Glutamatergic neuron (in vitro differentiated cells): Measurements from ENCODE around the gene MYORG. TPM values are rescaled to one million over a fixed set of nuclear protein-coding genes. Genes with fewer than 3 reads are reported as not detected.
A peak's percentile ranks its signal among the peaks of the same experiment; 100 is the strongest.

ENCODE experiments used
- DNase-seq: peaks from one replicate; pipeline ENCODE4 v3.0.0; 2022
- H3K27ac Mint-ChIP-seq: one replicate; pipeline ENCODE4 v1.8.0; 2020; ENCODE audit warnings: mild to moderate bottlenecking, mixed read lengths, inconsistent platforms; ENCODE audit not compliant: unreplicated experiment
- H3K27me3 Mint-ChIP-seq: one replicate; pipeline ENCODE4 v1.8.0; 2020; ENCODE audit warnings: mild to moderate bottlenecking, moderate library complexity, mixed read lengths, inconsistent platforms; ENCODE audit not compliant: unreplicated experiment
- H3K36me3 Mint-ChIP-seq: one replicate; pipeline ENCODE4 v1.8.0; 2020; ENCODE audit warnings: mild to moderate bottlenecking, mixed read lengths, inconsistent platforms; ENCODE audit not compliant: unreplicated experiment
- H3K4me1 Mint-ChIP-seq: one replicate; pipeline ENCODE4 v1.8.0; 2020; ENCODE audit warnings: mild to moderate bottlenecking, low read depth, mixed read lengths, inconsistent platforms; ENCODE audit not compliant: unreplicated experiment
- H3K4me3 Mint-ChIP-seq: one replicate; pipeline ENCODE4 v1.8.0; 2020; ENCODE audit warnings: mild to moderate bottlenecking, mixed read lengths, inconsistent platforms; ENCODE audit not compliant: unreplicated experiment
- H3K9me3 Mint-ChIP-seq: one replicate; pipeline ENCODE4 v1.8.0; 2020; ENCODE audit warnings: mild to moderate bottlenecking, moderate library complexity, mixed read lengths, inconsistent platforms; ENCODE audit not compliant: unreplicated experiment
- total RNA-seq: library from RNA; stranded (reverse); fragmentation: NEBNext Ultra II Directional; extraction: Animal tissue kit (Norgen Biotek cat#: 25700); gene quantifications from one replicate; pipeline ENCODE4 v1.2.1, GENCODE V29; 2021; ENCODE audit not compliant: unreplicated experiment
- TF ChIP-seq, protein P1 (sequence below): fragments of 200-600 bp; sonication (generic); IDR thresholded peaks from one replicate; pipeline ENCODE4 v1.5.0; 2021; ENCODE audit not compliant: partially characterized antibody, unreplicated experiment

MYORG gene
- total RNA-seq, 1 donor from 2014 or later: 4.6 TPM

GRCh38 chr9:34334916-34335315 lies 41.8 kb downstream of the MYORG start:
- H3K4me3 Mint-ChIP-seq: peak overlapping the region; percentile 21
- peaks cover 2% of the 10 kb centered on the region for H3K9me3 Mint-ChIP-seq
- H3K27me3 Mint-ChIP-seq: no peaks in the 10 kb centered on the region
- TF ChIP-seq, protein P1, sequence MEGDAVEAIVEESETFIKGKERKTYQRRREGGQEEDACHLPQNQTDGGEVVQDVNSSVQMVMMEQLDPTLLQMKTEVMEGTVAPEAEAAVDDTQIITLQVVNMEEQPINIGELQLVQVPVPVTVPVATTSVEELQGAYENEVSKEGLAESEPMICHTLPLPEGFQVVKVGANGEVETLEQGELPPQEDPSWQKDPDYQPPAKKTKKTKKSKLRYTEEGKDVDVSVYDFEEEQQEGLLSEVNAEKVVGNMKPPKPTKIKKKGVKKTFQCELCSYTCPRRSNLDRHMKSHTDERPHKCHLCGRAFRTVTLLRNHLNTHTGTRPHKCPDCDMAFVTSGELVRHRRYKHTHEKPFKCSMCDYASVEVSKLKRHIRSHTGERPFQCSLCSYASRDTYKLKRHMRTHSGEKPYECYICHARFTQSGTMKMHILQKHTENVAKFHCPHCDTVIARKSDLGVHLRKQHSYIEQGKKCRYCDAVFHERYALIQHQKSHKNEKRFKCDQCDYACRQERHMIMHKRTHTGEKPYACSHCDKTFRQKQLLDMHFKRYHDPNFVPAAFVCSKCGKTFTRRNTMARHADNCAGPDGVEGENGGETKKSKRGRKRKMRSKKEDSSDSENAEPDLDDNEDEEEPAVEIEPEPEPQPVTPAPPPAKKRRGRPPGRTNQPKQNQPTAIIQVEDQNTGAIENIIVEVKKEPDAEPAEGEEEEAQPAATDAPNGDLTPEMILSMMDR: no peak
- peak overlapping the region; percentile 40 for H3K27ac Mint-ChIP-seq
- peaks cover 26% of the 10 kb centered on the region for H3K4me1 Mint-ChIP-seq
- no peaks in the 10 kb centered on the region for H3K36me3 Mint-ChIP-seq
- DNase-seq: no peak

GRCh38 chr9:34334337-34334824 lies 42.3 kb downstream of the MYORG start:
- Mint-ChIP-seq H3K9me3 (peaks cover 2% of the 10 kb centered on the region), H3K27me3 (no peaks in the 10 kb centered on the region), H3K4me3 (peak overlapping the region; percentile 21), H3K36me3 (no peaks in the 10 kb centered on the region), H3K4me1 (peaks cover 26% of the 10 kb centered on the region), H3K27ac (peak overlapping the region; percentile 40)
- no peak for DNase-seq
- TF ChIP-seq, protein P1: no peak

DNA sequence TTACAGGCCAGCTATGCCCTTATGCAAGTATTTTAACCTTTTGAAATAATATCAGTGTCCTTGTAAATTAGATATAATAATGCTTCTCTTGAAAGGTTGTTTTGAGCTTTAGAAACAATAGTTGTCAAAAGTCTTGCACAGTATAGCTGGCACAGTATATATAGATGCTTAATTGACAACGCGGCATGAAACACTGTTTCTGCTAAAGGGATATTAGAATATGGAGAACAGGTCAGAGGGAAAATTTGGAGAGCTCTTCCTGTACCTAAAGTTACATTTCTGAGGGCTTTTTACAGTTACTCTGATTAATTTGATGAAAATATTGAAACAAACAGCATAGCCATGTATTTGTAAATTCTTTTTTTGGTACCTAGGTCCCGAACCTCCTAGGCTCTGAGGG lies 42.9 kb downstream of the MYORG start:
- peaks cover 26% of the 10 kb centered on the region for H3K4me1 Mint-ChIP-seq
- no peak for DNase-seq
- TF ChIP-seq, protein P1: no peak
- H3K27ac Mint-ChIP-seq: peak overlapping the region; percentile 40
- H3K9me3 Mint-ChIP-seq: peaks cover 2% of the 10 kb centered on the region
- peak overlapping the region; percentile 21 for H3K4me3 Mint-ChIP-seq
- no peaks in the 10 kb centered on the region for H3K36me3 Mint-ChIP-seq
- H3K27me3 Mint-ChIP-seq: no peaks in the 10 kb centered on the region

- Mint-ChIP-seq H3K9me3 (peaks cover 2% of the 10 kb centered on the region), H3K27me3 (no peaks in the 10 kb centered on the region), H3K36me3 (no peaks in the 10 kb centered on the region), H3K4me3 (no peak overlapping the region), H3K27ac (peak overlapping the region; percentile 74), H3K4me1 (peaks cover 26% of the 10 kb centered on the region)
- TF ChIP-seq, protein P1: no peak
- DNase-seq: no peak
Measured at GRCh38 chr9:34332076-34332964, 44.4 kb downstream of the MYORG start.

- no peaks in the 10 kb centered on the region for H3K36me3 Mint-ChIP-seq
- no peak for DNase-seq
- no peaks in the 10 kb centered on the region for H3K27me3 Mint-ChIP-seq
- peaks cover 2% of the 10 kb centered on the region for H3K9me3 Mint-ChIP-seq
- TF ChIP-seq, protein P1: no peak
- H3K4me3 Mint-ChIP-seq: peak overlapping the region; percentile 42
- H3K27ac Mint-ChIP-seq: no peak overlapping the region
- H3K4me1 Mint-ChIP-seq: peaks cover 26% of the 10 kb centered on the region
Measured at GRCh38 chr9:34331196-34331595, 45.5 kb downstream of the MYORG start.
